Measurements from ENCODE around the gene PDZD2. TPM values are rescaled to one million over a fixed set of nuclear protein-coding genes. Genes with fewer than 3 reads are reported as not detected.

PDZD2 gene
- total and polyA plus RNA-seq, 2 experiments from 2014 or later, result 8.3 to 16.9 TPM

- H3K4me1 ChIP-seq (ENCODE audit: insufficient read depth), result peaks cover 27% of the 10 kb centered on the region
- TF ChIP-seq, protein P1, sequence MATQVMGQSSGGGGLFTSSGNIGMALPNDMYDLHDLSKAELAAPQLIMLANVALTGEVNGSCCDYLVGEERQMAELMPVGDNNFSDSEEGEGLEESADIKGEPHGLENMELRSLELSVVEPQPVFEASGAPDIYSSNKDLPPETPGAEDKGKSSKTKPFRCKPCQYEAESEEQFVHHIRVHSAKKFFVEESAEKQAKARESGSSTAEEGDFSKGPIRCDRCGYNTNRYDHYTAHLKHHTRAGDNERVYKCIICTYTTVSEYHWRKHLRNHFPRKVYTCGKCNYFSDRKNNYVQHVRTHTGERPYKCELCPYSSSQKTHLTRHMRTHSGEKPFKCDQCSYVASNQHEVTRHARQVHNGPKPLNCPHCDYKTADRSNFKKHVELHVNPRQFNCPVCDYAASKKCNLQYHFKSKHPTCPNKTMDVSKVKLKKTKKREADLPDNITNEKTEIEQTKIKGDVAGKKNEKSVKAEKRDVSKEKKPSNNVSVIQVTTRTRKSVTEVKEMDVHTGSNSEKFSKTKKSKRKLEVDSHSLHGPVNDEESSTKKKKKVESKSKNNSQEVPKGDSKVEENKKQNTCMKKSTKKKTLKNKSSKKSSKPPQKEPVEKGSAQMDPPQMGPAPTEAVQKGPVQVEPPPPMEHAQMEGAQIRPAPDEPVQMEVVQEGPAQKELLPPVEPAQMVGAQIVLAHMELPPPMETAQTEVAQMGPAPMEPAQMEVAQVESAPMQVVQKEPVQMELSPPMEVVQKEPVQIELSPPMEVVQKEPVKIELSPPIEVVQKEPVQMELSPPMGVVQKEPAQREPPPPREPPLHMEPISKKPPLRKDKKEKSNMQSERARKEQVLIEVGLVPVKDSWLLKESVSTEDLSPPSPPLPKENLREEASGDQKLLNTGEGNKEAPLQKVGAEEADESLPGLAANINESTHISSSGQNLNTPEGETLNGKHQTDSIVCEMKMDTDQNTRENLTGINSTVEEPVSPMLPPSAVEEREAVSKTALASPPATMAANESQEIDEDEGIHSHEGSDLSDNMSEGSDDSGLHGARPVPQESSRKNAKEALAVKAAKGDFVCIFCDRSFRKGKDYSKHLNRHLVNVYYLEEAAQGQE (IDR thresholded peaks at IDR 0.05; ENCODE audit: unreplicated experiment), result no peak
- TF ChIP-seq CTCF (conservative IDR thresholded peaks at IDR 0.05; ENCODE audit: low read depth in 2 of 2) (no peak), ZNF114 (CRISPR knock-in tag; IDR thresholded peaks at IDR 0.05) (no peak), STAT1 (IDR thresholded peaks at IDR 0.05; ENCODE audit: unreplicated experiment) (no peak), ETS1 (IDR thresholded peaks at IDR 0.05) (no peak), EZH2 (IDR thresholded peaks at IDR 0.05; ENCODE audit: low read depth, unreplicated experiment) (no peak), ZNF331 (CRISPR knock-in tag; IDR thresholded peaks at IDR 0.05; ENCODE audit: low read depth) (no peak), POLR2AphosphoS5 (IDR thresholded peaks at IDR 0.05; ENCODE audit: low read depth) (no peak), NANOG (IDR thresholded peaks at IDR 0.05; ENCODE audit: borderline replicate concordance) (no peak), CREB1 (CRISPR knock-in tag; IDR thresholded peaks at IDR 0.05; ENCODE audit: low read depth) (no peak), JUNB (IDR thresholded peaks at IDR 0.05; ENCODE audit: unreplicated experiment) (no peak), EZH2phosphoT487 (IDR thresholded peaks at IDR 0.05; ENCODE audit: unreplicated experiment) (no peak)
- TF ChIP-seq, protein P2, sequence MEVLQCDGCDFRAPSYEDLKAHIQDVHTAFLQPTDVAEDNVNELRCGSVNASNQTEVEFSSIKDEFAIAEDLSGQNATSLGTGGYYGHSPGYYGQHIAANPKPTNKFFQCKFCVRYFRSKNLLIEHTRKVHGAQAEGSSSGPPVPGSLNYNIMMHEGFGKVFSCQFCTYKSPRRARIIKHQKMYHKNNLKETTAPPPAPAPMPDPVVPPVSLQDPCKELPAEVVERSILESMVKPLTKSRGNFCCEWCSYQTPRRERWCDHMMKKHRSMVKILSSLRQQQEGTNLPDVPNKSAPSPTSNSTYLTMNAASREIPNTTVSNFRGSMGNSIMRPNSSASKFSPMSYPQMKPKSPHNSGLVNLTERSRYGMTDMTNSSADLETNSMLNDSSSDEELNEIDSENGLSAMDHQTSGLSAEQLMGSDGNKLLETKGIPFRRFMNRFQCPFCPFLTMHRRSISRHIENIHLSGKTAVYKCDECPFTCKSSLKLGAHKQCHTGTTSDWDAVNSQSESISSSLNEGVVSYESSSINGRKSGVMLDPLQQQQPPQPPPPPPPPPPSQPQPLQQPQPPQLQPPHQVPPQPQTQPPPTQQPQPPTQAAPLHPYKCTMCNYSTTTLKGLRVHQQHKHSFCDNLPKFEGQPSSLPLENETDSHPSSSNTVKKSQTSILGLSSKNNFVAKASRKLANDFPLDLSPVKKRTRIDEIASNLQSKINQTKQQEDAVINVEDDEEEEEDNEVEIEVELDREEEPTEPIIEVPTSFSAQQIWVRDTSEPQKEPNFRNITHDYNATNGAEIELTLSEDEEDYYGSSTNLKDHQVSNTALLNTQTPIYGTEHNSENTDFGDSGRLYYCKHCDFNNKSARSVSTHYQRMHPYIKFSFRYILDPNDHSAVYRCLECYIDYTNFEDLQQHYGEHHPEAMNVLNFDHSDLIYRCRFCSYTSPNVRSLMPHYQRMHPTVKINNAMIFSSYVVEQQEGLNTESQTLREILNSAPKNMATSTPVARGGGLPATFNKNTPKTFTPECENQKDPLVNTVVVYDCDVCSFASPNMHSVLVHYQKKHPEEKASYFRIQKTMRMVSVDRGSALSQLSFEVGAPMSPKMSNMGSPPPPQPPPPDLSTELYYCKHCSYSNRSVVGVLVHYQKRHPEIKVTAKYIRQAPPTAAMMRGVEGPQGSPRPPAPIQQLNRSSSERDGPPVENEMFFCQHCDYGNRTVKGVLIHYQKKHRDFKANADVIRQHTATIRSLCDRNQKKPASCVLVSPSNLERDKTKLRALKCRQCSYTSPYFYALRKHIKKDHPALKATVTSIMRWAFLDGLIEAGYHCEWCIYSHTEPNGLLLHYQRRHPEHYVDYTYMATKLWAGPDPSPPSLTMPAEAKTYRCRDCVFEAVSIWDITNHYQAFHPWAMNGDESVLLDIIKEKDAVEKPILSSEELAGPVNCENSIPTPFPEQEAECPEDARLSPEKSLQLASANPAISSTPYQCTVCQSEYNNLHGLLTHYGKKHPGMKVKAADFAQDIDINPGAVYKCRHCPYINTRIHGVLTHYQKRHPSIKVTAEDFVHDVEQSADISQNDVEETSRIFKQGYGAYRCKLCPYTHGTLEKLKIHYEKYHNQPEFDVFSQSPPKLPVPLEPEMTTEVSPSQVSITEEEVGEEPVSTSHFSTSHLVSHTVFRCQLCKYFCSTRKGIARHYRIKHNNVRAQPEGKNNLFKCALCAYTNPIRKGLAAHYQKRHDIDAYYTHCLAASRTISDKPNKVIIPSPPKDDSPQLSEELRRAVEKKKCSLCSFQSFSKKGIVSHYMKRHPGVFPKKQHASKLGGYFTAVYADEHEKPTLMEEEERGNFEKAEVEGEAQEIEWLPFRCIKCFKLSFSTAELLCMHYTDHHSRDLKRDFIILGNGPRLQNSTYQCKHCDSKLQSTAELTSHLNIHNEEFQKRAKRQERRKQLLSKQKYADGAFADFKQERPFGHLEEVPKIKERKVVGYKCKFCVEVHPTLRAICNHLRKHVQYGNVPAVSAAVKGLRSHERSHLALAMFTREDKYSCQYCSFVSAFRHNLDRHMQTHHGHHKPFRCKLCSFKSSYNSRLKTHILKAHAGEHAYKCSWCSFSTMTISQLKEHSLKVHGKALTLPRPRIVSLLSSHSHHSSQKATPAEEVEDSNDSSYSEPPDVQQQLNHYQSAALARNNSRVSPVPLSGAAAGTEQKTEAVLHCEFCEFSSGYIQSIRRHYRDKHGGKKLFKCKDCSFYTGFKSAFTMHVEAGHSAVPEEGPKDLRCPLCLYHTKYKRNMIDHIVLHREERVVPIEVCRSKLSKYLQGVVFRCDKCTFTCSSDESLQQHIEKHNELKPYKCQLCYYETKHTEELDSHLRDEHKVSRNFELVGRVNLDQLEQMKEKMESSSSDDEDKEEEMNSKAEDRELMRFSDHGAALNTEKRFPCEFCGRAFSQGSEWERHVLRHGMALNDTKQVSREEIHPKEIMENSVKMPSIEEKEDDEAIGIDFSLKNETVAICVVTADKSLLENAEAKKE (CRISPR knock-in tag; IDR thresholded peaks at IDR 0.05), result no peak
- no peaks in the 10 kb centered on the region for H3K36me3 ChIP-seq (ENCODE audit: insufficient read depth)
- Mint-ChIP-seq H3K4me1 (peaks cover 19% of the 10 kb centered on the region; the same call in 2 of the 3 replicates), H3K36me3 (ENCODE audit: low read depth) (no peaks in the 10 kb centered on the region), H3K9me3 (no peaks in the 10 kb centered on the region), H3K27me3 (ENCODE audit: insufficient read depth, low read depth, poor library complexity) (peaks cover 4% of the 10 kb centered on the region), H3K27ac (no peak overlapping the region), H3K4me3 (peak overlapping the region; percentile 87)
- peak overlapping the region; percentile 73 for H3K4me3 ChIP-seq
- H3K79me2 ChIP-seq (replicated peaks; ENCODE audit: insufficient read depth), result no peaks in the 10 kb centered on the region
- peaks cover 9% of the 10 kb centered on the region; the same call in 1 of the 2 replicates for H4K20me1 ChIP-seq (replicated peaks; ENCODE audit: insufficient read depth)
- peaks cover 6% of the 10 kb centered on the region; the same call in 1 of the 2 replicates for H3F3A ChIP-seq (replicated peaks; ENCODE audit: low read depth)
- no peak for DNase-seq (ENCODE audit: low spot score)
- ATAC-seq, result peak; percentile 3; the same call in 2 of the 3 replicates
- peak overlapping the region; percentile 95 for H3K4me2 ChIP-seq
- peak overlapping the region; percentile 100 for H2AFZ ChIP-seq
- H3K9me2 ChIP-seq (ENCODE audit: insufficient read depth), result no peaks in the 10 kb centered on the region; the same call in 1 of the 2 replicates
- H3K27ac ChIP-seq (ENCODE audit: low read depth), result peak overlapping the region; percentile 78
- peaks cover 17% of the 10 kb centered on the region for H3K27me3 ChIP-seq (ENCODE audit: insufficient read depth)
Measured at GRCh38 chr5:31638345-31638744, 586 bp upstream of the PDZD2 start.

All from GM23338 (cell line).